GM18861 (cell line): ENCODE data around the gene PARP3.
A peak's percentile ranks its signal among the peaks of the same experiment; 100 is the strongest.
"Not testable (repeated sequence)": the region's sequence is repeated elsewhere in the genome, so short reads cannot be mapped to it uniquely, and the experiment has no call there.

Experiments used
- ATAC-seq: cut with Tn5 transposase; IDR thresholded peaks from one replicate; pipeline ENCODE4 v1.9.1; 2021; ENCODE audit not compliant: unreplicated experiment

The PARP3 gene

GRCh38 chr3:51941798-51942602, at the start of gene PARP3, which contains the start of gene RRP9:
Gene PARP3, plus strand, starts transcription at chr3:51942363. Its CDS starts 993 bp downstream, at chr3:51943356.
Gene RRP9, minus strand, starts transcription at chr3:51941904. Its CDS starts 37 bp downstream, at chr3:51941867.
- ATAC-seq: peak; percentile 89

GRCh38 chr3:51894391-51894790, 47.8 kb upstream of the PARP3 start:
- no peak for ATAC-seq

DNA sequence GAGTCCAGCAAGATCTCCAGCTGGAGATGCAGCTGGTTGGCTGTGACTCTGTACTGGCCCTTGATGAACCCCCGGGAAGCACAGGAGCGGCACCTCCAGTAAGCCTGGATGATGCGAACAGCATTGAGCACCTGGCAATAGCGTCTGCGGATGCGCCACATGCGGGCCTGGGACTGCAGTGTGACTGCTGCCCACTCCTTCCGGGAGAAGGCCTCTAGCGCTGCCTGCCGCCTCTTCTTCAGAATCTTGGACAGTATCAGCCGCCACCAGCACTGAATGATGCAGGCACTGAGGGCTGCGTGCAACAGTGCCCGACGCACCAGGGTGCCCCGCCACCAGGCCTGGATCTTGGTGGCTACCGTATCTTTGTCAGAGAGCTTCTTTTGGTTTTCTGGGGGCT, 47.2 kb upstream of the PARP3 start:
- no peak for ATAC-seq

DNA sequence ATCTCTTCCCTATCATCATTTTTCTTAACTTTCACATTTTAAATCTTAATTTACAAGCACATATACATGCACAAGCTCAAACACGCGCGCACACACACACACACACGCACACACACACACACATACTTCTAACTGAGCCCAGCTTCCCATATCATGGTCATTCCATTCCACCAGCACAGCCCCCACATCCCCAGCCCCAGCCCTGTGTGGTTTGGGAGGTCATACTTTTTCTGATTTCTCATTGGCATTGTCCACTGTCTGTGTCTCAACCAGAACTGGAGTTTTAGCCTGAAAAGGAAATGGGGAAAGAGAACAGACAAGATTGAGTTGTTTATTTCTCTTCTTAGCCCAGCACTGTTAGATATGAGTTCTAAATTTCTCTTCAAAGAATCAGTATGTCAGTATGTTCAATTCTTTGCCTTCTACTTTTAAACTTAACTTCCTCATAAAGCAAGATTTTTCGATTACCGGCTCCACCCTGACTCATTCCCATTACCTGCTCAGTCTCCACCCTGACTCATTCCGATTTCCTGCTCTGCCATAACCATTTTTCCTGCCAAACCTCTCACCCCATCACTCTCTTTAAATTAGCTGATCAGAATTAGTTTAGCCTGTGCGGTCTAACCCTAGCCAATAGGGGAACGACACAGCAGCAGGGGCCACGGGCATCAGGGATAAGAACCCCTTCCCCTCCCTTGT, 45.4 kb upstream of the PARP3 start:
- ATAC-seq: no peak

DNA sequence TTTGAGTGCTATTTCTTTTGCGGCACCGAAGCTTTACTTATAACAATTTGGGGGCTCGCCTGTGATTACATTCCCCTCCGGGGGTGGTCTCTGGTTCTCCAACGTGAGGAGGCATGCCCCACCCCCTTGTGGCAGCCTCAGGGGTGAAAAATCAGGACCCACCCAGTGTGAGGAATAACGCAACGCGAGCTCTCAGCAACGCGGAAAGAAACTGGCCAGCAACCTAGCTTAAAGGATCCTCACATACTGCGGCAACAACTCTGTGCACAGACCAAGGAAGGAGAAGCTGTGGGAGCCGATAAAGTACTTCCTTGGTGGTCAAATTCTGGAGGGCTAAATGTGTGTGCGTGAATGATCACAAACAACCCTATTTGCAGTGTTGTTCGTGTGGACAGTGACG, 44.8 kb upstream of the PARP3 start:
- no peak for ATAC-seq

DNA sequence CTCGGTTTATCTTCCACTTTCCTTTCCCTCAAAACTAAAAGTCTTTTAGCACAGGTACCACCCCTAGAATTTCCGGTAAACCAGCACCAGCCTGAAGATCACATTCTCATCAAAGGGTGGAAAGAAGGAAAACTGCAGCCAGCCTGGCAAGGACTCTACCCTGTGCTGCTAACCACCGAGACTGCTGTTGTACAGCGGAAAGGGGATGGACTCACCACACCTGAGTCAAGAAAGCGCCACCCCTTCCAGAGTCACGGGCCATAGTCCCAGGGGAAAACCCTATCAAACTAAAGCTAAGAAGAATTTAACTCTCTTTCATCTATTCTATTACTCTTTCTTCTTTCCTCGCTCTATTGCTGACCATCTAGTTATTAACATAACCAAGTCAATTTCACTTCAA, 42.1 kb upstream of the PARP3 start:
- not testable (repeated sequence) for ATAC-seq

DNA sequence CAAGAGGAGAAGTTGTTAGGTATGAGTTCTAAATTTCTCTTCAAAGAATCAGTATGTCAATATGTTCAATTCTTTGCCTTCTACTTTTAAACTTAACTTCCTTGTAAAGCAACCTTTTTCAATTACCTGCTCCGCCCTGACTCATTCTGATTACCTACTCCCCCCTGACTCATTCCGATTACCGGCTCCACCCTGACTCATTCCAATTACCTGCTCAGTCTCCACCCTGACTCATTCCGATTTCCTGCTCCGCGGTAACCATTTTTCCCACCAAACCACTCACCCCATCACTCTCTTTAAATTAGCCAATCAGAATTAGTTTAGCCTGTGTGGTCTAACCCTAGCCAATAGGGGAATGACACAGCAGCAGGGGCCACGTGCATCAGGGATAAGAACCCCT, 39.8 kb upstream of the PARP3 start:
- not testable (repeated sequence) for ATAC-seq

DNA sequence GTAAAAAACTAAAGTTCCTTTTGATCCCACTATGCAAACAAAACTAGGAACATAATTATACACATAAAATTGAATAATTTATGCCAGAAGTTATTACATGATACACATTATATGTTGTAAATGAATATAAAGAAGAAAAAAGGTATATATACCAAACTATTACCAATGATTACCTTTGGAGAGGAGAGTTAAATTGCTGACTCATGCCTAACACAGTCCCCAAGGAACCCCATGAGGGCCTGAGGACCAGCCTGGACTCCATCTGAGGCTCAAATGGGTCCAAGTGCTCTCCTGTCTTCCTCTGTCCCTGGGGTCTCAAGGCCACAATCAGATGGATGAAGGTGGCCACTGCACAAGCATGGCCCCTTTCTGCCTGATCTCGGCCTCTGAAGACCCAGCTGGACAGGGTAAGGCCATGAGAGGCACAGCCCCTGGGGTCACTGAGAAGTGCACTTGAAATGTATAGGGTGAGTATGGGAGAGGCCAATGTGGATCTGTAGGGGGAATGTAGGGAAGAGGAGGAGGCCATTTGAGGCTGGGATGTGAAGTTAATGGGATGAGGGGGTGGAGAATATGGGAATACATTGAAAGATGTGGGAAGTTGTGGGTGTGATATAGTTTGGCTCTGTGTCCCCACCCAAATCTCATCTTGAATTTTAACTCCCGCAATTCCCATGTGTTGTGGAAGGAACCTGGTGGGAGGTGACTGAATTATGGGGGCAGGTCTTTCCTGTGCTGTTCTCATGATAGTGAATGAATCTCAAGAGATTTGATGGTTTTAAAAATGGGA, 37.9 kb upstream of the PARP3 start:
- no peak for ATAC-seq

DNA sequence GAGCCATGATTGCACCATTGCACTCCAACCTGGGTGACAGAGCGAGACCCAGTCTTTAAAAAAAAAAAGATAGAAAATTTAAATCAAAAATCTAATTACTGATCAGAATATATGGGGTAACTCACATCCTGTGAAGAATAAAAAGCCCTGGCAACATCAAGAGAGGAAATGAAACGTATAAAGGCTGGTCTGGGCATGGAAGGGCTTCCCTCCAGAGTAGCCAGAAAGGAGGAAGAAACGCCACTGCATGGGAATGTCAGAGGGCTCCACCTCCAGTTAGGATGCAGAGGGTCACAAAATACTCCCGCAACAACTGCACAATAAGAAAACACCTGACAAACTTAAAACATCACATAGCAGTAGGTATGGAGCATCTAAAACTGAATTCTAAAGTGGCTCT, 34.1 kb upstream of the PARP3 start:
- ATAC-seq: no peak

- ATAC-seq: no peak
Observed at GRCh38 chr3:51916418-51916817, 25.7 kb upstream of the PARP3 start.

DNA sequence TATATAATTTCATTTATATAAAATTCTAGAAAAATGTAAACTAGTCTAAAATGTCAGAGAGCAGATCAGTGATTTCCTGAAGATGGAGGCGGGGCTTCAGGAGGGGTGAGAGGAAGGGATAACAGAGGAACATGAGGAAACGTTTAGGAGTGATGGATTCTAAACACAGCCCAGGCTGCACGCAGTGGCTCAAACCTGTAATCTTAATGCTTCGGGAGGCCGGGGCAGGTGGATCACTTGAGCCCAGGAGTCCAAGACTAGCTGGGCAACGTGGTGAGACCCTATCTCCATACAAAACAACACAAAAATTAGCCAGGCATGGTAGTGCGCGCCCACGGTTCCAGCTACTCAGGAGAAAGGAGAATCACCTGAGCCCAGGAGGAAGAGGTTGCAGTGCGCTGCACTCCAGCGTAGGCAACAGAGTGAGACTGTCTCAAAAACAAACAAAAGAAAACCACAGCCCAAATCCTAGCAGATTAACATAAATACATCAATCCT, 21.0 kb upstream of the PARP3 start:
- ATAC-seq: no peak

GRCh38 chr3:51927061-51927977, 14.8 kb upstream of the PARP3 start:
- ATAC-seq: no peak

DNA sequence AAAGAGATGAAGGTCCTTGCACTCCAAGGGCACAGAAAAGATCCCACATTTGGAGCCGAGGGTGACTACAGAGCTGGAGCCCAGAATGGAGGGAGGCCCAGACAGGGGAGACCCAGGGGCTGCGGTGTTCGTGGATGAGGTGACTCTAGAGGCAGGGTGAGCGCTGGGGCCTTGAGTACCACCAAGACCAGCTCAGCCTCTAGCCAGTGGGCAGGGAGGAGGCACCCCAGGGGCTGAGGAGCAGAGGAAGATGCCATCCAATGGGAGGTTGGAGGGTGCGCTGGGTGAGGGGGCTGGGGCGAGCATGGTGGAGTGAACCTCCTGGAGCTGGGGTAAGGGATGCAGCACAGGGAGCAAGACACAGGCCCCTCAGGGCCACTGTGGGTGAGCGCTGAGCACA, 13.7 kb upstream of the PARP3 start:
- no peak for ATAC-seq

DNA sequence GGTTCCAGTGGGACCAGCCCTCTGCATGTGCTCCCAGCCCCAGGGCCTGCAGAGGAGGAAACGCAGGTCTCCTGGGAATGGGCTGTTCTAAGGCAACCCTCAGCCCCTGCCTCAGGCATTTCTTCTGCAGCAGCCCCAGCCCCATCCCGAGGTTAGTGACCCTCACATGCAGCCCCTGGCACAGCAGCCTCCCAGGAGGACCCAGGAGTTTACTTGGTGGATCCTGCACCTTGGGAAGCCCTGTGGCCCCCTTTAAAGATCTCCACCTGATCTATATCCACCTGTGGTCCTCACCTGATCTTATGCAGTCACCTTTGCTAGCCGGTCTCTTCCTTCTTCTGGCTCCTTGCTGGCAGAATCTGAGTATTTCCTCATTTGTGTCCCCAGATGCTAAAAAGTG, 13.2 kb upstream of the PARP3 start:
- ATAC-seq: not testable (repeated sequence)

- ATAC-seq: no peak
Observed at GRCh38 chr3:51929420-51930003, 12.7 kb upstream of the PARP3 start.

DNA sequence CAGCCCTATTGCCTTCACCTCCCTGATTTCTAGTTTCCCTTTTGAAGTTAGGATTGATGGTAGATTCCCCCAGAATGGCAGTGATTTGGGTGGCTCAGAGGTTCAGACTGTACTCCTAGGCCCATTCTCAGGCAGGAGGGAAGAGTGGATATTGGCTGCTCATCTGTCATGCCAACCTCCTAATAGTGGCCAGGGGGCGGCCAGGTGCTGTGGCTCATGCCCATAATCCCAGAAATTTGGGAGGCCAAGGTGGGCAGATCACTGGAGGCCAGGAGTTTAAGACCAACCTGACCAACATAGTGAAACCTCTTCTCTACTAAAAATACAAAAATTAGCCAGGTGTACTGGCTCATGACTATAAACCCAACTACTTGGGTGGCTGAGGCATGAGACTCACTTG, 11.7 kb upstream of the PARP3 start:
- ATAC-seq: no peak

- ATAC-seq: no peak
Observed at GRCh38 chr3:51931756-51932155, 10.4 kb upstream of the PARP3 start.

DNA sequence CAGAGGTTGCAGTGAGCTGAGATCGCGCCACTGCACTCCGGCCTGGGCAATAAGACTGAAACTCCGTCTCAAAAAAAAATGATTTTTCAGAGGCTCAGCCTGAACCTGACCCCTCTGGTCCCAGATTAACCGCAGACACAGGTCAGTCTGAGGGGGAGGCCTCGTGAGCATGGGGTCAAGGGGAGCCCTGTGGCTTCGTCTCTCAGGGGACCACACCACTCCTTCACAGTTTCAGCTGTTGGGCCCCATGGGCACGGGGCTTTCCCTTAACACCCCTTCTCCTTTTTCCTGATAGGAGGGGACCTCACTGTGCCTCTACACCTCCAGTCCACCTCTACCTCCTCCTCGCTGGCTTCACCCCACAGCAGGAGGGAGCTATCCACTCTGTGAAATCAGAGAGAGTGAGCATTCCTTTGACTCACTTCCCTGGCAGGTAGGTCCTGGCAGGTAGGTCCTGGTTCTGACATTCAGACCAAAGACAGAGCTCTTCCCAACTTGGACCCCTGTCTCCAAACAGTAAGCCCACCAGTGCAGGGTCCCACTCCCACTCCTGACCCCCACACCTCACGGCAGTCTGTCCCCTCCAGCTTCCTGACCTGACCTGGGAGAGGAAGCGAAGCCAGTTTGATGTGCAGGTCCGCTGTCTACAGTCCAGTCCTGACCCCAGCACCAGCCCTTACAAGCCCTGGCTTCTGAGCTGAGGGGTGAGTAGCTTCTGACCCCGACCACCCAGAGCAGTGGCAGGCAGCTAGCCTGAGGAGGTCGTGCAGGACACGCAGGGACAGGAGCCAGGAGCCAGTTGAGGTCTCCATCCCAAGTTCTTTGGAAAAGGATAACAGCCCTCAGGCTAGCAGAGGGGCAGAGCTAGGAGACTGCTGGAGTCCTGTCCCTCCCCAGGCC, 9.4 kb upstream of the PARP3 start:
- no peak for ATAC-seq
